GM21619 (cell line): ENCODE measurements around the gene HNF1A.

Source experiments
- ATAC-seq: cut with Tn5 transposase; IDR thresholded peaks from one replicate; pipeline ENCODE4 v1.9.1; 2021; ENCODE audit not compliant: unreplicated experiment

Gene HNF1A

DNA sequence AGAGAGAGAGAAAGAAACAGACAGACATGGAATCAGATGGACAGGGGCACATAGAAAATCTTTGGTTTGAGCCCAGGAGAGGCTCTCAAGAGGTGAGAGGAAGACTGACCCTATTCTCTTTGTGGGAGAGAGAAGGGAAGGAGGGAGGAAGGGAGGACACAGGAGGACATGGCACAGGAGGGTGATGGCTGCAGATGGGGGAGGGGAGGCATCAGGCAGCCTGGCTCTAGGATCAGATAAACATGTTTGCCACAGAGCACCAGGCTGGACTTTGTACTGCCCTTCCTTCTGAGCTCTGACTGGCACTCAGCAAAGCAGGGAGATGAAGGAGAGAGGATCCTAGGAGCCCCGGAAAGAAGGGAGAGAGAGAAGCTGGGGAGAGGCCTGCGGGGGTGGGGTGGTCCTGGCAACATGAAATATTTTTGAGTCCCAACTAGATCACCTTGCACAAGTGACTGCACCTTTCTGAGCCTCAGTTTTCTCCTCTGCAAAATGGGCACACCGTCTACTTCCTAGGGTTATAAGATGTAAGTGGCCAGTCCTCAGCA lies 6.1 kb downstream of the HNF1A start:
- ATAC-seq, result no peak

GRCh38 chr12:120988234-120988633 lies 9.9 kb downstream of the HNF1A start:
- no peak for ATAC-seq

- no peak for ATAC-seq
These were observed 10.3 kb downstream of the HNF1A start for GRCh38 chr12:120988658-120989057.

- ATAC-seq, result no peak
These were observed 11.3 kb downstream of the HNF1A start for GRCh38 chr12:120989687-120990086.

GRCh38 chr12:120990487-120991055 lies 12.2 kb downstream of the HNF1A start:
- ATAC-seq, result no peak

DNA sequence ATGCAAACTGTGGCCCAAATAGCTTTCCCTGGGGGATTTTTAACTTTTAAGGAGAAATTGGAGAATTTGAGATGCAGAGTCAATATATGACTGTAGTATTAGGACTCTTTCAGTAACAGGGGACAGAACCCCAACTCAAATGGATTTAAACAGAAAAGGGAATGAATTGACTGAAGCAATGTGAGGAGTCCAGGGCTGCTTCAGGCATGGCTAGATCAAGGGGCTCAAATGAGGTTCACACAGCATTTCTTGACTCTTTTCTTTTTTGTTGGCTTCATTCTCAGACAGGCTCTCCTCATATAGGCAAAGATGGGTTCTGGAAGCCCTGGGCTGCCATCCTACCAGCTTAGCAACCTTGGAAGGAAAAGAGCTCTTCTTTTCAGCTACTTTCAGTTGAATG lies 13.6 kb downstream of the HNF1A start:
- no peak for ATAC-seq

- no peak for ATAC-seq
These were observed 14.6 kb downstream of the HNF1A start for GRCh38 chr12:120992989-120993388.

DNA sequence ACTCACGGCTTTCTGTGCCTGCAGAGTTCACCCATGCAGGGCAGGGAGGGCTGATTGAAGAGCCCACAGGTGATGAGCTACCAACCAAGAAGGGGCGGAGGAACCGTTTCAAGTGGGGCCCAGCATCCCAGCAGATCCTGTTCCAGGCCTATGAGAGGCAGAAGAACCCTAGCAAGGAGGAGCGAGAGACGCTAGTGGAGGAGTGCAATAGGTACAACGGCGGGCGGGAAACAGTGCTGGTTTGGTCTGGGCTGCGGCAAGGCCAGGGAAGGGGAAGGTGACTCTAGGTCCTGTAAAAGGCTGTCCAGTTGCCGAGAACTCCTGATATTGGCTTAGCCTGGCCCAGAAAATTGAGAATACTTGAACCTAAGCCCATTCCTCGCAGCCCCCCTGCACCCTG lies 15.2 kb downstream of the HNF1A start:
- no peak for ATAC-seq

GRCh38 chr12:120994059-120994458 lies 15.7 kb downstream of the HNF1A start:
- no peak for ATAC-seq

DNA sequence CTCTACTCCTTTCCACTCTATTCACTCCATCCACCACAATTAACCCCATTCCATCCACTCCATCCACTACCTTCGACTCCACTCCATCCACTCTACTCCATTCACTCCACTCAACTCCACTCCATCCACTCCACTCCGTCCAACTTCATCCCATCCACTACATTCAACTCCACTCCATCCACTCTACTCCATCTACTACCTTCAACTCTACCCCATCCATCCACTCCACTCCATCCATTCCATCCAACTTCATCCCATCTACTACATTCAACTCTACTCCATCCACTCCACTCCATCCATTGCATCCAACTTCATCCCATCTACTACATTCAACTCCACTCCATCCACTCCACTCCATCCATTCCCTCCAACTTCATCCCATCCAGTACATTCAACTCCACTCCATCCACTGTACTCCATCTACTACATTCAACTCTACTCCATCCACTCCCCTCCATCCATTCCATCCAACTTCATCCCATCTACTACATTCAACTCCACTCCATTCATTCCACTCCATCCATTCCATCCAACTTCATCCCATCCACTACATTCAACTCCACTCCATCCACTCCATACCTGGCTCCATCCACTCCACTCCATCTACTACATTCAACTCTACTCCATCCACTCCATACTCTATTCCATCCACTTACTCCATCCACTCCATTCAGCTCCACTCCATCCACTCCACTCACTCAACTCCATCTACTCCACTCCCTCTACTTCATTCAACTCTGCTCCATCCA lies 16.4 kb downstream of the HNF1A start:
- ATAC-seq, result no peak

GRCh38 chr12:120996133-120996746 lies 17.9 kb downstream of the HNF1A start:
- no peak for ATAC-seq

GRCh38 chr12:120997448-120997847 lies 19.1 kb downstream of the HNF1A start:
- no peak for ATAC-seq

DNA sequence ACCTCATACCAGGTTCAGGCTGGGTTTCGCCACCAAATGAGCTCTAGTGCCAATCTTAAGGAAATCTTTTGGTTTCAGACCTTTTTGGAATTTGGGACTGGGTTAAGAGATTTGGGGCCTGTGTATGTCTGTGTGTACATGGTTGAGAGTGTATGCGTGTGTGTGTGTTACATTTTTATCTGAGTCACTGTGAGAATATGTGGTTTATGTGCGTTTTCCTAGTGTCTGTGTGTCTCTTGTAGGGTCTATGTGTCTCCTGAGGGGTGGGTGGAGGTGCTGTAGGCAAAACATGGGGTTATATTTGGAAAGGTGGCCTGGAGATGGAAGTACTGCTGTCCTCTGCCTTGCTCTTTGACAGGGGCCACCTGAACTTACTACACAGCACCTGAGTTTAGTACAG lies 20.1 kb downstream of the HNF1A start:
- ATAC-seq, result no peak

GRCh38 chr12:120999191-121000120 lies 21.1 kb downstream of the HNF1A start:
- no peak for ATAC-seq

- no peak for ATAC-seq
These were observed 22.2 kb downstream of the HNF1A start for GRCh38 chr12:121000530-121000929.

DNA sequence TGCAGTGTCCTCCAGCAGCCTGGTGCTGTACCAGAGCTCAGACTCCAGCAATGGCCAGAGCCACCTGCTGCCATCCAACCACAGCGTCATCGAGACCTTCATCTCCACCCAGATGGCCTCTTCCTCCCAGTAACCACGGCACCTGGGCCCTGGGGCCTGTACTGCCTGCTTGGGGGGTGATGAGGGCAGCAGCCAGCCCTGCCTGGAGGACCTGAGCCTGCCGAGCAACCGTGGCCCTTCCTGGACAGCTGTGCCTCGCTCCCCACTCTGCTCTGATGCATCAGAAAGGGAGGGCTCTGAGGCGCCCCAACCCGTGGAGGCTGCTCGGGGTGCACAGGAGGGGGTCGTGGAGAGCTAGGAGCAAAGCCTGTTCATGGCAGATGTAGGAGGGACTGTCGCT lies 22.7 kb downstream of the HNF1A start:
- ATAC-seq, result no peak

DNA sequence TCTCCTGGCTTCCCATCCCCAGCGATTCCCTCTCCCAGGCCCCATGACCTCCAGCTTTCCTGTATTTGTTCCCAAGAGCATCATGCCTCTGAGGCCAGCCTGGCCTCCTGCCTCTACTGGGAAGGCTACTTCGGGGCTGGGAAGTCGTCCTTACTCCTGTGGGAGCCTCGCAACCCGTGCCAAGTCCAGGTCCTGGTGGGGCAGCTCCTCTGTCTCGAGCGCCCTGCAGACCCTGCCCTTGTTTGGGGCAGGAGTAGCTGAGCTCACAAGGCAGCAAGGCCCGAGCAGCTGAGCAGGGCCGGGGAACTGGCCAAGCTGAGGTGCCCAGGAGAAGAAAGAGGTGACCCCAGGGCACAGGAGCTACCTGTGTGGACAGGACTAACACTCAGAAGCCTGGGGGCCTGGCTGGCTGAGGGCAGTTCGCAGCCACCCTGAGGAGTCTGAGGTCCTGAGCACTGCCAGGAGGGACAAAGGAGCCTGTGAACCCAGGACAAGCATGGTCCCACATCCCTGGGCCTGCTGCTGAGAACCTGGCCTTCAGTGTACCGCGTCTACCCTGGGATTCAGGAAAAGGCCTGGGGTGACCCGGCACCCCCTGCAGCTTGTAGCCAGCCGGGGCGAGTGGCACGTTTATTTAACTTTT lies 23.6 kb downstream of the HNF1A start:
- no peak for ATAC-seq

DNA sequence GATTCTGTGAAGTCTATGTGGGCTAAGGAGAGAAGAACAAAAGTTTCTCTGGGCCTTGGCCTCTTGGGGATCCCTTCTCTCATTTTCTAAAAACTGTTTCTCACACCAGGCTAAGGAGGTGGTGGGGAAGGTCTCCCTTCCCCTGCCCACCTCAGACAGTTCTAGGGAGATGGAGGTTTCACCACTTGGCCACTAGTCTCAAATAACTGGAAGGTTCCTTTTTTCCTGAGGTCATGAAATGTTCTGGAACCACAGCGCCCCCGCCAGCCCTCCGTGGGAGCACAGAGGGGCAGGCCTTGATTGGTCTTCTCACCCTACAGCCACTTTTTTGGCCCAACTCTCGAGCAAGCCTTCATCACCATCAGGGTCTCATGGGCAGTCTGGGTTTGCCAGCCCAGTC lies 25.3 kb downstream of the HNF1A start:
- ATAC-seq, result no peak

- no peak for ATAC-seq
These were observed 26.0 kb downstream of the HNF1A start for GRCh38 chr12:121004253-121004815.

GRCh38 chr12:121005346-121005815 lies 27.0 kb downstream of the HNF1A start:
- ATAC-seq, result no peak
